Kidney (tissue), 14 donors: ENCODE measurements around the gene SLC6A1. TPM values are rescaled to one million over a fixed set of nuclear protein-coding genes. Genes with fewer than 3 reads are reported as not detected.
"Not testable (repeated sequence)": the region's sequence is repeated elsewhere in the genome, so short reads cannot be mapped to it uniquely, and the experiment has no call there.

Experiments
- DNase-seq, 5 donors: peaks; one replicate each; pipeline ENCODE4 v3.0.0-alpha.2; 2013 to 2020
- FAIRE-seq: peaks from 2 replicates; lab custom pipeline; 2012; peaks lifted over from hg19 to GRCh38; lab: Jason Lieb, UNC
- H3K27ac ChIP-seq, 2 donors: one replicate each; pipeline ENCODE4 v1.7.0; 2013; ENCODE audit warnings: low read depth in 2 of 2, low read length in 2 of 2, inconsistent platforms in 1 of 2
- H3K27me3 ChIP-seq: one replicate; pipeline ENCODE4 v1.7.1; 2013; ENCODE audit warnings: low read length, inconsistent platforms; ENCODE audit not compliant: control insufficient read depth, insufficient read depth
- H3K36me3 ChIP-seq, 3 donors: one replicate each; pipeline versions ENCODE4 v1.7.0 to v1.7.1; 2013; ENCODE audit warnings: low read length in 3 of 3, control low read depth in 1 of 3, inconsistent platforms in 1 of 3; ENCODE audit not compliant: insufficient read depth in 3 of 3, control insufficient read depth in 2 of 3
- H3K4me1 ChIP-seq, 3 donors: one replicate each; pipeline versions ENCODE4 v1.7.0 to v1.7.1; 2013; ENCODE audit warnings: low read length in 3 of 3, inconsistent platforms in 1 of 3, low read depth in 1 of 3; ENCODE audit not compliant: control insufficient read depth in 2 of 3, insufficient read depth in 2 of 3
- H3K4me3 ChIP-seq, 3 donors: one replicate each; pipeline versions ENCODE4 v1.7.0 to v1.8.1; 2013; ENCODE audit warnings: low read length in 3 of 3, control low read depth in 1 of 3, inconsistent platforms in 1 of 3
- H3K9ac ChIP-seq, 3 donors: one replicate each; pipeline versions ENCODE4 v1.7.0 to v1.7.1; 2013; ENCODE audit warnings: low read length in 3 of 3, control low read depth in 1 of 3, inconsistent platforms in 1 of 3
- H3K9me3 ChIP-seq, 3 donors: one replicate each; pipeline versions ENCODE4 v1.7.0 to v1.7.1; 2013; ENCODE audit warnings: low read length in 3 of 3, control low read depth in 1 of 3, inconsistent platforms in 1 of 3; ENCODE audit not compliant: control insufficient read depth in 2 of 3, insufficient read depth in 1 of 3
- intact Hi-C: fragments of 100-400 bp; cut with DNase I; formaldehyde crosslinking; loops from one replicate; pipeline ENCODE4 v1.11.1; 2022
- polyA plus RNA-seq: library from polyadenylated mRNA; stranded (reverse); fragments of 350-450 nt; fragmentation: Illumina TruSeq; extraction: RNeasy Lipid Tissue Mini Kit (QIAGEN cat#74804); gene quantifications from one replicate; pipeline ENCODE4 v1.2.3, GENCODE V29; 2014; ENCODE audit warnings: low read depth, low replicate concordance; ENCODE audit not compliant: insufficient read depth
- total RNA-seq: library from RNA; stranded (reverse); fragmentation: NEBNext Ultra II Directional; extraction: Animal tissue kit (Norgen Biotek cat#: 25700); gene quantifications from one replicate; pipeline ENCODE4 v1.2.1, GENCODE V29; 2021
- TF ChIP-seq, protein P1 (sequence below): IDR thresholded peaks from 3 replicates; pipeline ENCODE4 v1.5.1; 2012; ENCODE audit warnings: mild to moderate bottlenecking, moderate library complexity, borderline replicate concordance; ENCODE audit not compliant: insufficient read depth; ENCODE audit errors: extremely low read depth
- donor health status: control.
- donor health status: control.
- donor health status: control.
- donor health status: control.
- donor health status: control.
- donor health status: DM: yes; HTN: yes; CAD: no.
- donor health status: Normal renal cell carcinoma (clear cell type).

Gene SLC6A1
- total and polyA plus RNA-seq, 2 donors from 2014 or later = 2.1 TPM; not detected in 1

DNA sequence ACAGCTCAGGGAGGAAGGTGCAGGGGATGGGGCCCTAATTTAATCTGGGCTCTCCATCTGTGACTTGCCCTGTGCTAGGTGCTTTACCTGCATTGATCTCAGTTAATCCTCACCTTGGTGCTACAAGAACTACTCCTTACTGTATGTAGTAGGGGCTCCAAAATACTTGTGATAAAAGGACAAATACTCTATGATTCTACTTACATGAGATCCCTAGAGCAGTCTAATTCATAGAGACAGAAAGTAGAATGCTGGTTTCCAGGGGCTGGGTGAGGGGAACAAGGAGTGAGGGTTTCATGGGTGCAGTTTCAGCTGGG is 67.2 kb downstream of the SLC6A1 start:
- TF ChIP-seq, protein P1, sequence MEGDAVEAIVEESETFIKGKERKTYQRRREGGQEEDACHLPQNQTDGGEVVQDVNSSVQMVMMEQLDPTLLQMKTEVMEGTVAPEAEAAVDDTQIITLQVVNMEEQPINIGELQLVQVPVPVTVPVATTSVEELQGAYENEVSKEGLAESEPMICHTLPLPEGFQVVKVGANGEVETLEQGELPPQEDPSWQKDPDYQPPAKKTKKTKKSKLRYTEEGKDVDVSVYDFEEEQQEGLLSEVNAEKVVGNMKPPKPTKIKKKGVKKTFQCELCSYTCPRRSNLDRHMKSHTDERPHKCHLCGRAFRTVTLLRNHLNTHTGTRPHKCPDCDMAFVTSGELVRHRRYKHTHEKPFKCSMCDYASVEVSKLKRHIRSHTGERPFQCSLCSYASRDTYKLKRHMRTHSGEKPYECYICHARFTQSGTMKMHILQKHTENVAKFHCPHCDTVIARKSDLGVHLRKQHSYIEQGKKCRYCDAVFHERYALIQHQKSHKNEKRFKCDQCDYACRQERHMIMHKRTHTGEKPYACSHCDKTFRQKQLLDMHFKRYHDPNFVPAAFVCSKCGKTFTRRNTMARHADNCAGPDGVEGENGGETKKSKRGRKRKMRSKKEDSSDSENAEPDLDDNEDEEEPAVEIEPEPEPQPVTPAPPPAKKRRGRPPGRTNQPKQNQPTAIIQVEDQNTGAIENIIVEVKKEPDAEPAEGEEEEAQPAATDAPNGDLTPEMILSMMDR = no peak
- Histone ChIP-seq H3K9ac (no peak overlapping the region), H3K4me3 (no peak overlapping the region), H3K36me3 (no peaks in the 10 kb centered on the region), H3K9me3 (no peaks in the 10 kb centered on the region), H3K4me1 (peaks cover 0 to 4% (median 0%) of the 10 kb centered on the region in 3 donors), H3K27ac (no peak overlapping the region), H3K27me3 (peaks cover 4% of the 10 kb centered on the region)
- intact Hi-C loops = no loop called here
- FAIRE-seq = no peak
- DNase-seq = no peak

DNA sequence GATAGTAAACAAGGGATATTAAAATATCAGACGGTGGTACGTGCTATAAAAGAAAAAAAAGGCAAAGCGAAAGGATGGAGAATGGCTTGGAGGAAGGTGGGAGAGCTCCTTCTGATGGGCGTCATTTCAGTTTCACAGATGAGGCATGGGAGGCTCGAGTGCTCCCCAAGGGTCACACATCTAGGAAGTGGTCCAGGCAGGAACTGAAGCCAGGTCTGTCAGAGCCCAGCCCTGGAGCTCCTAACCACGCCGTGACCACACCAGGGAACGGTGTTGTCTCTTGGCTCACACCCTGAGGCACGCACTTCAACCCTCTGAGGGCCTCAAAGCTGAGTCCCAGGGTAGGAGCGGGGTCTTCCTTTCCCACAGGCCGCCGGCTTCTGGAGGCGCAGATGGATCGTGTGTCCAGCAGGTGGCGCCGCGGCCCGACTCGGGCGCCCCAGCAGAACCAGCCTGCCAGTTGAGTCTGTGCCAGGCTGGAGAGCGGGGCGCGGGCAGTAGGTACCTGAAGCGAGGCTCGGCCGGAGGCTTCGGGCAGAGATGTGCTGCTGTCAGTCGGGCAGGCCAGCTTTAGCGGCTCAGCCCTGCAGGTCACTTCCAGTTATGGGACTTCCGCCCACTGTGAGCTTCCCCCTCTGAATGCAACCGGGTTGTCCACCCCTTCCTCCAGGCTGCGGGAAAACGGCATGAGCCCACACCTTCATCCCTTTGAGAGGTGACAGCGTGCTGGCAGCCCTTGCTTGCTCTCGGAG is 68.1 kb downstream of the SLC6A1 start:
- TF ChIP-seq, protein P1 = peak; percentile 69
- Histone ChIP-seq H3K9me3 (no peaks in the 10 kb centered on the region), H3K4me3 (no peak overlapping the region), H3K27ac (no peak overlapping the region), H3K27me3 (peaks cover 4% of the 10 kb centered on the region), H3K4me1 (peaks cover 0 to 4% (median 0%) of the 10 kb centered on the region in 3 donors), H3K9ac (no peak overlapping the region), H3K36me3 (no peaks in the 10 kb centered on the region)
- FAIRE-seq = no peak
- intact Hi-C loops = no loop called here
- peak; percentile 34 to 87 (median 59) for DNase-seq

DNA sequence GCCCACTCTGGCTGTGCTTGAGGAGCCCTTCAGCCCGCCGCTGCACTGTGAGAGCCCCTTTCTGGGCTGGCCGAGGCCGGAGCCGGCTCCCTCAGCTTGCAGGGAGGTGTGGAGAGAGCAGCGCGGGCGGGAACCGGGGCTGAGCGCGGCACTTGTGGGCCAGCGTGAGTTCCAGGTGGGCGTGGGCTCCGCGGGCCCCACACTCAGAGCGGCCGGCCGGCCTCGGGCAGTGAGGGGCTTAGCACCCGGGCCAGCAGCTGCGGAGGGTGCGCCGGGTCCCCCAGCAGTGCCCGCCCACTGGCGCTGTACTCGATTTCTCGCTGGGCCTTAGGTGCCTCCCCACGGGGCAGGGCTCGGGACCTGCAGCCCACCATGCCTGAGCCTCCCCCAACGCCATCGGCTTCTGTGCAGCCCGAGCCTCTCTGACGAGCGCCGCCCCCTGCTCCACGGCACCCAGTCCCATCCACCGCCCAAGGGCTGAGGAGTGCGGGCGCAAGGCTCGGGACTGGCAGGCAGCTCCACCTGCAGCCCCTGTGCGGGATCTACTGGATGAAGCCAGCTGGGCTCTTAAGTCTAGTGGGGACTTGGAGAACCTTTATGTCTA is 68.8 kb downstream of the SLC6A1 start:
- H3K27me3 ChIP-seq, H3K4me3 ChIP-seq, DNase-seq, H3K27ac ChIP-seq, H3K36me3 ChIP-seq, H3K4me1 ChIP-seq, intact Hi-C loops, H3K9me3 ChIP-seq, H3K9ac ChIP-seq, FAIRE-seq: not testable (repeated sequence)

DNA sequence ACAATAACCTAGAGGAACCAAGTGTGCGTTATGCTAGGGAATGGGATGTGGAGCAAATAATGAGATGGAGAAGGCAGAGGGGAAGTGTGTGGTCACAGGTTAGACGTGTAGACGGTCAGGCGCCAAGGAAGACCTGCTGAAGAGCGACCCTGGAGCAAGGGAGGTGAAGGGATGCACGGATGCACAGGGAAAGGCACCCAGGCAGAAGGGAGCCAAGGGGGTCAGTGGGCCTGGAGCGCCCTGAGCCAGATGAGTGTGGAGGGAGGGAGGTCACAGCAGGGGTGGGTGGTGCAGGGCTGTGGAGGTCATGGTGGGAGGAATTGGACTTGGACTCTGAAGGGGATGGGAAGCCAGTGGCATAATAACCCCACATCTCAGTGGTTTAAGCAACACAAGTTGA is 70.2 kb downstream of the SLC6A1 start:
- TF ChIP-seq, protein P1 = no peak
- no peak overlapping the region for H3K4me3 ChIP-seq
- no peak overlapping the region for H3K9ac ChIP-seq
- intact Hi-C loops = no loop called here
- H3K27ac ChIP-seq = no peak overlapping the region
- no peak for FAIRE-seq
- peaks cover 0 to 4% (median 0%) of the 10 kb centered on the region in 3 donors for H3K4me1 ChIP-seq
- peaks cover 4% of the 10 kb centered on the region for H3K27me3 ChIP-seq
- H3K9me3 ChIP-seq = peaks cover 0 to 2% (median 0%) of the 10 kb centered on the region in 3 donors
- no peaks in the 10 kb centered on the region for H3K36me3 ChIP-seq
- no peak for DNase-seq
